Measurements from ENCODE around the gene CNTNAP1.
"Not testable (repeated sequence)": the region's sequence is repeated elsewhere in the genome, so short reads cannot be mapped to it uniquely, and the experiment has no call there.

CNTNAP1 gene

GRCh38 chr17:42742916-42743315, 60.6 kb downstream of the CNTNAP1 start:
- DNase-seq (ENCODE audit: low spot score): not testable (repeated sequence)

- no peak for DNase-seq (ENCODE audit: low spot score)
Observed at GRCh38 chr17:42743595-42744282, 61.4 kb downstream of the CNTNAP1 start.

GRCh38 chr17:42744283-42744805, 62.0 kb downstream of the CNTNAP1 start:
- DNase-seq (ENCODE audit: low spot score): peak; percentile 57

GRCh38 chr17:42744806-42745617, 62.7 kb downstream of the CNTNAP1 start, which contains the start of gene EZH1:
Gene EZH1, minus strand, starts transcription at chr17:42745040. Its CDS starts 16,099 bp downstream, at chr17:42728941.
- DNase-seq (ENCODE audit: low spot score): peak; percentile 89

GRCh38 chr17:42748202-42748907, 66.0 kb downstream of the CNTNAP1 start:
- DNase-seq (ENCODE audit: low spot score): no peak

GRCh38 chr17:42748908-42749798, 66.8 kb downstream of the CNTNAP1 start:
- DNase-seq (ENCODE audit: low spot score): no peak

All from cerebellar cortex (tissue), 1 donor.